Measurements from ENCODE around the gene ARHGAP10.

The ARHGAP10 gene

GRCh38 chr4:147958057-147958456 lies 226.2 kb downstream of the ARHGAP10 start:
- Mint-ChIP-seq H3K9me3 (no peaks in the 10 kb centered on the region), H3K27me3 (ENCODE audit: low read depth, poor library complexity) (no peaks in the 10 kb centered on the region), H3K36me3 (ENCODE audit: low read depth) (peaks cover 54% of the 10 kb centered on the region), H3K27ac (no peak overlapping the region), H3K4me1 (no peaks in the 10 kb centered on the region), H3K4me3 (no peak overlapping the region)
- no peak for TF ChIP-seq CTCF (IDR thresholded peaks at IDR 0.05)
- no peak for DNase-seq

GRCh38 chr4:147958489-147959065 lies 226.7 kb downstream of the ARHGAP10 start:
- TF ChIP-seq CTCF (IDR thresholded peaks at IDR 0.05): no peak
- Mint-ChIP-seq H3K9me3 (no peaks in the 10 kb centered on the region), H3K4me3 (no peak overlapping the region), H3K27ac (no peak overlapping the region), H3K27me3 (ENCODE audit: low read depth, poor library complexity) (no peaks in the 10 kb centered on the region), H3K36me3 (ENCODE audit: low read depth) (peaks cover 54% of the 10 kb centered on the region), H3K4me1 (no peaks in the 10 kb centered on the region)
- no peak for DNase-seq

GRCh38 chr4:147960971-147961370 lies 229.1 kb downstream of the ARHGAP10 start:
- Mint-ChIP-seq H3K27me3 (ENCODE audit: low read depth, poor library complexity) (peaks cover 2% of the 10 kb centered on the region), H3K9me3 (no peaks in the 10 kb centered on the region), H3K36me3 (ENCODE audit: low read depth) (peaks cover 57% of the 10 kb centered on the region), H3K4me1 (peaks cover 5% of the 10 kb centered on the region), H3K27ac (no peak overlapping the region), H3K4me3 (no peak overlapping the region)
- no peak for TF ChIP-seq CTCF (IDR thresholded peaks at IDR 0.05)
- DNase-seq: no peak

GRCh38 chr4:147963839-147964238 lies 232.0 kb downstream of the ARHGAP10 start:
- H3K4me3 Mint-ChIP-seq: no peak overlapping the region
- H3K9me3 Mint-ChIP-seq: no peaks in the 10 kb centered on the region
- H3K27me3 Mint-ChIP-seq (ENCODE audit: low read depth, poor library complexity): peaks cover 2% of the 10 kb centered on the region
- peaks cover 53% of the 10 kb centered on the region for H3K36me3 Mint-ChIP-seq (ENCODE audit: low read depth)
- H3K27ac Mint-ChIP-seq: peak overlapping the region; percentile 52
- no peak for DNase-seq
- TF ChIP-seq CTCF (IDR thresholded peaks at IDR 0.05): no peak
- H3K4me1 Mint-ChIP-seq: peaks cover 15% of the 10 kb centered on the region

- DNase-seq: no peak
- Mint-ChIP-seq H3K9me3 (no peaks in the 10 kb centered on the region), H3K4me3 (no peak overlapping the region), H3K36me3 (ENCODE audit: low read depth) (peaks cover 48% of the 10 kb centered on the region), H3K4me1 (peaks cover 21% of the 10 kb centered on the region), H3K27me3 (ENCODE audit: low read depth, poor library complexity) (peaks cover 2% of the 10 kb centered on the region), H3K27ac (peak overlapping the region; percentile 52)
- TF ChIP-seq CTCF (IDR thresholded peaks at IDR 0.05): no peak
These were observed 232.5 kb downstream of the ARHGAP10 start for GRCh38 chr4:147964266-147964880.

DNA sequence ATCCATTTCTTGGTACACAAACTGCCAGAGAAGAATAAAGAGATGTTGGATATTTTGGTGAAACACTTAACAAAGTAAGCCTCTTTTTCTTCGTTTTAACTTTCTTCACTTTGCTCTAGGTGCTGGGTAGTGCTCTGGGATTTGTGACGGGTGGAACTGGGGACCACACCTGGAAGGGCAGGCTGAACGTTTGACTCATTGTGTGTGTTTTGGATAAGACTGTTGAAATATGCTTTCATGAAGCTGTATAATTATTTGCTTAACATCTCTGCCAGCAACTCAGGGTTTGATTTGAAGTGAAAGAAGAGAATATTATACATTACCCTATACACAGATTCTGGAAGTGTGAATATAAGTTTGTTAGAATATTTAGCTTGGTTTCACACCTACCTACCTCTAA lies 233.2 kb downstream of the ARHGAP10 start:
- H3K36me3 Mint-ChIP-seq (ENCODE audit: low read depth): peaks cover 50% of the 10 kb centered on the region
- no peaks in the 10 kb centered on the region for H3K9me3 Mint-ChIP-seq
- H3K4me1 Mint-ChIP-seq: peaks cover 27% of the 10 kb centered on the region
- H3K27me3 Mint-ChIP-seq (ENCODE audit: low read depth, poor library complexity): peaks cover 2% of the 10 kb centered on the region
- no peak overlapping the region for H3K4me3 Mint-ChIP-seq
- DNase-seq: no peak
- TF ChIP-seq CTCF (IDR thresholded peaks at IDR 0.05): no peak
- H3K27ac Mint-ChIP-seq: no peak overlapping the region

Data from nephron progenitor cell (in vitro differentiated cells).